Right lobe of liver (tissue), 6 donors: ENCODE results near the gene DIPK1A. TPM values are rescaled to one million over a fixed set of nuclear protein-coding genes. Genes with fewer than 3 reads are reported as not detected.

Experiments used
- ATAC-seq, 4 donors: fragments of 200-7000 bp; cut with Tn5 transposase; one replicate each; pipeline ENCODE4 v1.9.1; 2020; ENCODE audit warnings: mild to moderate bottlenecking in 4 of 4, moderate library complexity in 4 of 4
- DNase-seq, 3 donors: peaks; one replicate each; pipeline ENCODE4 v3.0.0-alpha.2; 2020
- H3K27ac ChIP-seq, 3 donors: fragments of 200-600 bp; one replicate each; pipeline ENCODE4 v1.8.0; 2022
- H3K27me3 ChIP-seq, 2 donors: fragments of 200-600 bp; one replicate each; pipeline ENCODE4 v1.8.0; 2022
- H3K36me3 ChIP-seq, 4 donors: fragments of 200-600 bp; sonication (generic) in 1 of 4; one replicate each; pipeline versions ENCODE4 v1.5.1 to v1.8.0; 2017 to 2022; ENCODE audit warnings: control low read depth in 1 of 4
- H3K4me1 ChIP-seq, 4 donors: fragments of 200-600 bp; sonication (generic) in 1 of 4; one replicate each; pipeline versions ENCODE4 v1.5.1 to v1.8.0; 2017 to 2022; ENCODE audit warnings: control low read depth in 1 of 4
- H3K4me3 ChIP-seq, 3 donors: fragments of 200-600 bp; one replicate each; pipeline ENCODE4 v1.8.0; 2022
- H3K9me3 ChIP-seq, 4 donors: fragments of 200-600 bp; sonication (generic) in 1 of 4; one replicate each; pipeline versions ENCODE4 v1.5.1 to v1.8.0; 2017 to 2022; ENCODE audit warnings: control low read depth in 1 of 4
- CTCF ChIP-seq, 4 donors: fragments of 200-600 bp in 3 of 4; fragments of 450-650 bp in 1 of 4; IDR thresholded peaks; one replicate each; pipeline versions ENCODE4 v1.5.1 to v1.8.0; 2016 to 2022; ENCODE audit warnings: antibody characterized with exemption in 4 of 4, mild to moderate bottlenecking in 2 of 4
- POLR2A ChIP-seq: fragments of 450-650 bp; IDR thresholded peaks from one replicate; pipeline ENCODE4 v1.6.1; 2017; ENCODE audit warnings: antibody characterized with exemption, mild to moderate bottlenecking
- WGBS: methylation state at CpG from one replicate; pipeline ENCODE4 v1.1.6; 2018; ENCODE audit warnings: low coverage, low lambda C conversion rate; ENCODE audit not compliant: insufficient coverage; ENCODE audit errors: missing lambda C conversion rate; 5-methylcytosine and 5-hydroxymethylcytosine counted together
- intact Hi-C, 2 donors: fragments of 100-400 bp; cut with DNase I; formaldehyde crosslinking; loops; one replicate each; pipeline versions ENCODE4 v1.11.2 to v1.14.1; 2022
- total RNA-seq, 6 experiments: library from RNA; depleted of rRNA in 2 of 6; stranded (reverse); fragments of >200 nt in 2 of 6; fragmentation: NEBNext Ultra II Directional in 3 of 6; extraction: Animal tissue kit (Norgen Biotek cat#: 25700) in 3 of 6; gene quantifications; one replicate each; pipeline versions ENCODE4 v1.1.0 to v1.2.4, GENCODE V29; 2016 to 2023
- donor health status: DM: no; HTN: yes; CAD: no.
- donor health status: DM: no; HTN: no; CAD: no.
- donor health status: DM: no; HTN: no; CAD: no.
- donor health status: DM: no; HTN: yes; CAD: no.
- donor health status: DM: no; HTN: yes; CAD: no.

Gene DIPK1A
- total RNA-seq, 6 experiments from 2014 or later, result 10.8 to 25.3 (median 15.1) TPM

- Histone ChIP-seq H3K27me3 (no peaks in the 10 kb centered on the region), H3K4me3 (no peak overlapping the region), H3K36me3 (no peaks in the 10 kb centered on the region), H3K4me1 (no peaks in the 10 kb centered on the region), H3K27ac (no peak overlapping the region), H3K9me3 (no peaks in the 10 kb centered on the region)
- intact Hi-C loops, result no loop called here
- TF ChIP-seq CTCF (IDR thresholded peaks at IDR 0.05), result no peak
- TF ChIP-seq POLR2A, result no peak
- DNase-seq, result no peak
- no peak for ATAC-seq
- no CpG with 5 or more reads among the region's 2 CpGs for WGBS
Observed at GRCh38 chr1:92870591-92870990, 90.7 kb downstream of the DIPK1A start.

GRCh38 chr1:92864131-92864530 lies 97.1 kb downstream of the DIPK1A start:
- intact Hi-C loops, result loop anchor here (5.0 to 10.0 kb wide), 2 partner anchors 101 to 133 kb away; partner anchors contain the start of gene DIPK1A (in 1 of the 2)

GRCh38 chr1:92862605-92863004 lies 98.7 kb downstream of the DIPK1A start:
- intact Hi-C loops, result loop anchor here (5.0 to 10.0 kb wide), 2 partner anchors 102 to 135 kb away; partner anchors contain the start of gene DIPK1A (in 1 of the 2)
- Histone ChIP-seq H3K36me3 (no peaks in the 10 kb centered on the region), H3K27ac (no peak overlapping the region), H3K9me3 (no peaks in the 10 kb centered on the region), H3K4me3 (no peak overlapping the region), H3K4me1 (peaks cover 0 to 12% (median 0%) of the 10 kb centered on the region in 4 donors), H3K27me3 (no peaks in the 10 kb centered on the region)
- TF ChIP-seq POLR2A, result no peak
- no peak for DNase-seq
- WGBS, result 77% methylated on average over 4 of the region's 4 CpGs
- ATAC-seq, result no peak

More at GRCh38 chr1:92864131-92864530, 97.1 kb downstream of the DIPK1A start:
- H3K4me3 ChIP-seq, result no peak overlapping the region
- DNase-seq (no peak), ATAC-seq (no peak)
- H3K36me3 ChIP-seq, result no peaks in the 10 kb centered on the region
- H3K27ac ChIP-seq, result no peak overlapping the region
- TF ChIP-seq POLR2A, result no peak
- no peaks in the 10 kb centered on the region for H3K27me3 ChIP-seq
- no peaks in the 10 kb centered on the region for H3K9me3 ChIP-seq
- H3K4me1 ChIP-seq, result no peaks in the 10 kb centered on the region

GRCh38 chr1:92859400-92860039 lies 101.7 kb downstream of the DIPK1A start:
- intact Hi-C loops, result loop anchor here (5.0 to 10.0 kb wide), 2 partner anchors 105 to 138 kb away; partner anchors contain the start of gene DIPK1A (in 1 of the 2)
- no peak for DNase-seq

GRCh38 chr1:92858564-92859399 lies 102.5 kb downstream of the DIPK1A start:
- H3K27me3 ChIP-seq, result no peaks in the 10 kb centered on the region
- peak; percentile 92 to 96 (median 93) for ATAC-seq
- peak in 1 of 3 donors; percentile 54 for DNase-seq
- WGBS, result 36% methylated on average over 13 of the region's 13 CpGs
- peaks cover 0 to 15% (median 0%) of the 10 kb centered on the region in 4 donors for H3K4me1 ChIP-seq
- intact Hi-C loops, result no loop called here
- no peaks in the 10 kb centered on the region for H3K36me3 ChIP-seq
- no peak overlapping the region for H3K4me3 ChIP-seq
- TF ChIP-seq POLR2A, result no peak
- peak; percentile 93 to 100 (median 96) for TF ChIP-seq CTCF (IDR thresholded peaks at IDR 0.05)
- peak overlapping the region in 2 of 3 donors; percentile 22 to 39 for H3K27ac ChIP-seq
- no peaks in the 10 kb centered on the region for H3K9me3 ChIP-seq

More at GRCh38 chr1:92859400-92860039, 101.7 kb downstream of the DIPK1A start:
- 53% methylated on average over 6 of the region's 7 CpGs for WGBS
- Histone ChIP-seq H3K4me3 (no peak overlapping the region), H3K4me1 (peaks cover 0 to 15% (median 0%) of the 10 kb centered on the region in 4 donors), H3K36me3 (no peaks in the 10 kb centered on the region), H3K27me3 (no peaks in the 10 kb centered on the region), H3K27ac (no peak overlapping the region), H3K9me3 (no peaks in the 10 kb centered on the region)
- no peak for TF ChIP-seq POLR2A
- no peak for TF ChIP-seq CTCF (IDR thresholded peaks at IDR 0.05)
- ATAC-seq, result peak in 1 of 4 donors; percentile 4
